ENCODE data around the gene PPP1R16B. TPM values are rescaled to one million over a fixed set of nuclear protein-coding genes. Genes with fewer than 3 reads are reported as not detected.
A peak's percentile ranks its signal among the peaks of the same experiment; 100 is the strongest.

The PPP1R16B gene
- total RNA-seq, 1 donor, result not detected

DNA sequence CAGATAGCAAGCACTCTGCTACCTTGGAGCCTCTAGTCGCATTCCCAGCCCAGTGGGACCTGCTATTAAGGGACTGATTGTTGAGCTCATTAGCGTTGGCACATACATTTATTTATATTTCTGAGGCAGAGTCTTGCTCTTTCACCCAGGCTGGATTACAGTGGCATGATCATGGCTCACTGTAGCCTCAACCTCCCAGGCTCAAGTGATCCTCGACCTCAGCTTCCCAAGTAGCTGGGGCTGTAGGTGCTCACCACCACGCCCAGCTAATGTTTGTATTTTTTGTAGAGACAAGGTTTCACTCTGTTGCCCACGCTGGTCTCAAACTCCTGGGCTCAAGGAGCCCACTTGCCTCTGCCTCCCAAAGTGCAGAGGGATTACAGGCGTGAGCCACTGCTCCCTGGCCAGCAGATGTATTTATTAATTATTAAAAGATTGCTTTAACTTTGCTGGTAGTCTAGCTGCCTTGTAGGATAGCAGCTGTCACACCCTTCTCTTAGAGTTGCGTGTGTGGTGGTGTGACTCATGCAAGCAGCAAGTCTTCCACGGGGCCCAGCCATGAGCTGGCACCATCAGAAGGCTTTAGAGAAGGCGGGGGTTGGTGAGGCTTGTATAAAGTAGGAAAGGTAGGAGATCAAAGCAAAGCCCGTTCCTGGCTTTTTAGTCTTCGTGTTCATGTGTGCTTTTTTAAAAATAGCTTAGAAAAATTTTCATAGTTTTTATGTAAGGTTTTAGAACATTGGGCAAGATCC is 40.8 kb upstream of the PPP1R16B start:
- peak; percentile 84 for DNase-seq (ENCODE audit: low read depth)
- no peak for TF ChIP-seq CTCF (IDR thresholded peaks at IDR 0.05; ENCODE audit: insufficient read depth, low read depth, low read length)
- no peak overlapping the region for H3K4me3 ChIP-seq (ENCODE audit: low read depth, low read length)

DNA sequence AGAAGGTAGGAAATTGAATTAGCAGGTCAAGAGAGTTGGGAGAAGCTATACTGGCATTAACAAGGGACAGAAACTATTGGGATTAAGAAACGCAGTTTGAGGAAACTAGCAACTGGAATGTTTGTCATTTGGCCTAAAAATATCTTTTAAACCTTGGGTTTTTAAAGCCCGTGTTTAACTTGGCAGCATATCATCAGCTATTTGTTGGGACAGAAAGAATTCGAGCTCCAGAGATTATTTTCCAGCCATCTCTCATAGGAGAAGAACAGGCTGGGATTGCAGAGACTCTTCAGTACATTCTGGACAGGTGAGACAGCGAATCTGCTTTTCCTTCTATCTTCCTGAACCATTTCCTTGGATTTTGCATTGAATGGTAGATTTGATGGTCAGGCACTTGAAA is 39.4 kb upstream of the PPP1R16B start:
- no peak for DNase-seq (ENCODE audit: low read depth)
- TF ChIP-seq CTCF (IDR thresholded peaks at IDR 0.05; ENCODE audit: insufficient read depth, low read depth, low read length), result no peak

GRCh38 chr20:38769376-38770295 is 35.9 kb upstream of the PPP1R16B start:
- no peak overlapping the region for H3K4me3 ChIP-seq (ENCODE audit: low read depth, low read length)
- no peak for DNase-seq (ENCODE audit: low read depth)
- no peak for TF ChIP-seq CTCF (IDR thresholded peaks at IDR 0.05; ENCODE audit: insufficient read depth, low read depth, low read length)

More for the DNA sequence above, 39.4 kb upstream of the PPP1R16B start:
- no peak overlapping the region for H3K4me3 ChIP-seq (ENCODE audit: low read depth, low read length)

DNA sequence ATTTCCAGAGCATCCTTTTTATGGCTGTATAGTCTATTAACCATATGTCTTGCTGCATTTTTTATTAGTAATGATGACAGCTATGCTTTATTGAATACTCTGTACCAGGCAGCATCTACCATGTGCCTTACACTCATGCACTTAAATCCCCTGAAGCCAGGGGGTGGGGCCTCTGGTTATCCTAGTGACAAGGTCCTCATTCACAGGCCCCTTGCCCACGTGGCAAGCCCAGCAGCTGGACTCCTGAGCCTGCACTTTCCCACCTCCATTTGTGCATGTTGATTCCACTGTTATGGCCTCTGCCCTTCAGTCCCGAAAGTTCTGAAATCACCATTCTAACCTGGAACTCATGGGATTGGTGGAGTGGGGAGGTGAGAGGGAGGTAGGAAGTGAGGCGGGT is 35.0 kb upstream of the PPP1R16B start:
- no peak for DNase-seq (ENCODE audit: low read depth)
- no peak overlapping the region for H3K4me3 ChIP-seq (ENCODE audit: low read depth, low read length)
- TF ChIP-seq CTCF (IDR thresholded peaks at IDR 0.05; ENCODE audit: insufficient read depth, low read depth, low read length), result no peak

GRCh38 chr20:38770970-38771369 is 34.5 kb upstream of the PPP1R16B start:
- no peak overlapping the region for H3K4me3 ChIP-seq (ENCODE audit: low read depth, low read length)
- no peak for DNase-seq (ENCODE audit: low read depth)
- no peak for TF ChIP-seq CTCF (IDR thresholded peaks at IDR 0.05; ENCODE audit: insufficient read depth, low read depth, low read length)

GRCh38 chr20:38771621-38772020 is 33.9 kb upstream of the PPP1R16B start:
- DNase-seq (ENCODE audit: low read depth), result no peak
- no peak for TF ChIP-seq CTCF (IDR thresholded peaks at IDR 0.05; ENCODE audit: insufficient read depth, low read depth, low read length)
- no peak overlapping the region for H3K4me3 ChIP-seq (ENCODE audit: low read depth, low read length)

All from fibroblast of villous mesenchyme (primary cell).